HFFc6 (cell line): ENCODE measurements around the gene IQSEC3. TPM values are rescaled to one million over a fixed set of nuclear protein-coding genes. Genes with fewer than 3 reads are reported as not detected.

ENCODE experiments used
- DNase-seq: peaks from one replicate; pipeline ENCODE4 v3.0.0-alpha.2; 2018
- H3K27ac Mint-ChIP-seq: 2 replicates; pipeline ENCODE4 v1.8.0; 2020; ENCODE audit warnings: mild to moderate bottlenecking, mixed read lengths
- H3K27me3 Mint-ChIP-seq: 2 replicates; pipeline ENCODE4 v1.8.0; 2021; ENCODE audit warnings: mild to moderate bottlenecking, moderate library complexity, mixed read lengths; ENCODE audit not compliant: insufficient read depth
- H3K36me3 Mint-ChIP-seq: 2 replicates; pipeline ENCODE4 v1.8.0; 2021; ENCODE audit warnings: low read depth, mixed read lengths
- H3K4me1 Mint-ChIP-seq: 2 replicates; pipeline ENCODE4 v1.8.0; 2020; ENCODE audit warnings: low read depth, mixed read lengths
- H3K4me3 Mint-ChIP-seq: 2 replicates; pipeline ENCODE4 v1.8.0; 2020; ENCODE audit warnings: mild to moderate bottlenecking, moderate library complexity, mixed read lengths
- H3K9me3 Mint-ChIP-seq: 2 replicates; pipeline ENCODE4 v1.8.0; 2020; ENCODE audit warnings: mild to moderate bottlenecking, mixed read lengths
- total RNA-seq, 6 experiments: library from RNA; stranded (reverse); fragmentation: NEBNext Ultra II Directional; extraction: Animal tissue kit (Norgen Biotek cat#: 25700); gene quantifications; 2 replicates in 1 of 6; 3 replicates in 5 of 6; pipeline ENCODE4 v1.2.3, GENCODE V29; 2021
- TF ChIP-seq, protein P1 (sequence below): fragments of 200-600 bp; sonication (generic); IDR thresholded peaks from 2 replicates; pipeline ENCODE4 v1.5.0; 2021; ENCODE audit warnings: antibody characterized with exemption, mild to moderate bottlenecking

IQSEC3 gene
- total RNA-seq, 6 experiments from 2014 or later = not detected

DNA sequence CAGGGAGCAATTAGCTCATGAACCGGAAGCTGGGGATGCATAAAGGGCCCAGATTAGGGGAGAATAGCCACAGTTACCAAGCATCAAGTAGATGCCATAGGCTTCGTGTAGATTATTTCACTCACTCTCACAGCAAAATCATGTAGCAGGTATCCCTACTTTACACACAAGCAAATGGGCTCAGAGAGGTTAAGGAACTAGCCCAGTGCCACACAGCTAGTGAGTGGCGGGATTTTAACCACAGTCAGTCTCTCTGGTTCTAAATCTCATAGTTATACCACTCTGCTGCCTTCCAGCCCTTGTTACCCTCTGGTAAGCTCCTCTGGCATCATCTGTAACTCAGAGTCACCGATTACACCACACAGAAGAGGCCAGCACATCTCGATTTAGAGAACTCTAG, 49.0 kb downstream of the IQSEC3 start:
- no peak for DNase-seq
- TF ChIP-seq, protein P1, sequence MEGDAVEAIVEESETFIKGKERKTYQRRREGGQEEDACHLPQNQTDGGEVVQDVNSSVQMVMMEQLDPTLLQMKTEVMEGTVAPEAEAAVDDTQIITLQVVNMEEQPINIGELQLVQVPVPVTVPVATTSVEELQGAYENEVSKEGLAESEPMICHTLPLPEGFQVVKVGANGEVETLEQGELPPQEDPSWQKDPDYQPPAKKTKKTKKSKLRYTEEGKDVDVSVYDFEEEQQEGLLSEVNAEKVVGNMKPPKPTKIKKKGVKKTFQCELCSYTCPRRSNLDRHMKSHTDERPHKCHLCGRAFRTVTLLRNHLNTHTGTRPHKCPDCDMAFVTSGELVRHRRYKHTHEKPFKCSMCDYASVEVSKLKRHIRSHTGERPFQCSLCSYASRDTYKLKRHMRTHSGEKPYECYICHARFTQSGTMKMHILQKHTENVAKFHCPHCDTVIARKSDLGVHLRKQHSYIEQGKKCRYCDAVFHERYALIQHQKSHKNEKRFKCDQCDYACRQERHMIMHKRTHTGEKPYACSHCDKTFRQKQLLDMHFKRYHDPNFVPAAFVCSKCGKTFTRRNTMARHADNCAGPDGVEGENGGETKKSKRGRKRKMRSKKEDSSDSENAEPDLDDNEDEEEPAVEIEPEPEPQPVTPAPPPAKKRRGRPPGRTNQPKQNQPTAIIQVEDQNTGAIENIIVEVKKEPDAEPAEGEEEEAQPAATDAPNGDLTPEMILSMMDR = no peak
- no peaks in the 10 kb centered on the region for H3K9me3 Mint-ChIP-seq
- no peak overlapping the region for H3K4me3 Mint-ChIP-seq
- H3K36me3 Mint-ChIP-seq = no peaks in the 10 kb centered on the region
- peaks cover 8% of the 10 kb centered on the region for H3K4me1 Mint-ChIP-seq
- peaks cover 60% of the 10 kb centered on the region for H3K27me3 Mint-ChIP-seq
- H3K27ac Mint-ChIP-seq = no peak overlapping the region

DNA sequence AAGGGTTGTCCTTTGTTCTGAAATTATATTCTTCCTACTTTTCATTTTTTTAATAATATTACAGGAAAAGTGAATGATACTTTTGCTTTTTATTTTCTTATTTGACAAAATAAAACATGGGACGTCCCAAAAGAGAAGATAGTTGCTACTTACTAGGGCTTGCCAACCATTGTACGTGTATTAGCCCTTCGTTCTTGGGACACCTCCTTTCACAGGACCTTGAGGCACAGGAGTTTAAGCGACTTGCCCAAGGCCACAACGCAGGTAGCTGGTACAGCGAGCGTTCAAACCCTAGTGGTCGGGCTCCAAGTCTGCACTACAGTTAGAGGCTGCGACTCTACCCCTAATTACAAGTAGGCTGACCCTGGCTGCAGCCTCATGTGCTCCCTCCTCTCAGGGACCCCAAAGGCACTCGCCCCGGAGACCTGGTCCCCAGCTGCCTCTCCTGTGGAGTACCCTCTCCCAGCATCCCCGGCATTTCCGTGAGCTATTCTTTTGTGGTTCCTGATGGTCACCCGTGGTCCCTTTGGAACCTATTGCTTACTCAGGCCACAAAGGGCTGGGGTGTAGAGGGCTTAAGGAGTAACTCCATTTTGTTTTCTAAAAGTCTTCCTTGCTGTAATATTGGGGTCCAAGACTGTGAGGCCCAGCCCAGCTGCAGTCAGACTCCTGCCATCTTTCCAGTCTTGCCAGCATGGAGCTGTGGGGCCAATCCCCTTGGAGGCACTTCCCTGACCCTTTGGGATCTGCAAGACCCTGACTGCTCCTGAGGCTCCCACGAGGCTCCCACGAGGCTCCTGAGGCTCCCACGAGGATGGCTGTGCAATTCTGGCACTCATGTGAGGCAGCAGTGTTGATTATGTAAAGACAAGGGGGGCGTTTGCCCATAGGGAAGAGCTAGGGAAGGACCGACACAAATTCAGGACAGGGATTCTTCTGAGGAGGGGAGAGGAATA, 49.7 kb downstream of the IQSEC3 start:
- TF ChIP-seq, protein P1 = no peak
- Mint-ChIP-seq H3K27ac (no peak overlapping the region), H3K27me3 (peaks cover 54% of the 10 kb centered on the region), H3K4me1 (peaks cover 8% of the 10 kb centered on the region), H3K36me3 (no peaks in the 10 kb centered on the region), H3K4me3 (no peak overlapping the region), H3K9me3 (no peaks in the 10 kb centered on the region)
- DNase-seq = no peak

DNA sequence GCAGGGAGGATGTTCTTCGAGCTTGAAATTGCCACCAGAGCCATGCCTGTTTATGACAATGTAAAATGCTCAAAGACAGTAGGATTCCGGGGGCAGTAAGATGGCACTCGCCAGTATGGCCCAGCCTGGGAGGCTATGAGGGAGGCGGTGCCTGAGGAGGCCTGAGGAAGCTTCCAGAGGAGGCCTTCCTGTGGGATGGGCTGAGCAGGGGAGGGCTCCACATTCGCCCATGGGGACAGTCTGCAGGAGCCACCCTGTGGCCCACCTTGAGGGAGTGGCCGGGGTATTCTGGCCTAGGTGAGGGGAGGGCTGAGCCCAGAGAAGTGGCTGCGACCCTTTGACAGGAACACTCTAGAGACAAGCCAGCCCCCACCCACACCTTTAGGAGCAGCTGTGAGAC, 50.7 kb downstream of the IQSEC3 start:
- no peaks in the 10 kb centered on the region for H3K36me3 Mint-ChIP-seq
- peaks cover 8% of the 10 kb centered on the region for H3K4me1 Mint-ChIP-seq
- no peak for DNase-seq
- no peaks in the 10 kb centered on the region for H3K9me3 Mint-ChIP-seq
- TF ChIP-seq, protein P1 = no peak
- H3K27me3 Mint-ChIP-seq = peaks cover 48% of the 10 kb centered on the region
- no peak overlapping the region for H3K27ac Mint-ChIP-seq
- no peak overlapping the region for H3K4me3 Mint-ChIP-seq

DNA sequence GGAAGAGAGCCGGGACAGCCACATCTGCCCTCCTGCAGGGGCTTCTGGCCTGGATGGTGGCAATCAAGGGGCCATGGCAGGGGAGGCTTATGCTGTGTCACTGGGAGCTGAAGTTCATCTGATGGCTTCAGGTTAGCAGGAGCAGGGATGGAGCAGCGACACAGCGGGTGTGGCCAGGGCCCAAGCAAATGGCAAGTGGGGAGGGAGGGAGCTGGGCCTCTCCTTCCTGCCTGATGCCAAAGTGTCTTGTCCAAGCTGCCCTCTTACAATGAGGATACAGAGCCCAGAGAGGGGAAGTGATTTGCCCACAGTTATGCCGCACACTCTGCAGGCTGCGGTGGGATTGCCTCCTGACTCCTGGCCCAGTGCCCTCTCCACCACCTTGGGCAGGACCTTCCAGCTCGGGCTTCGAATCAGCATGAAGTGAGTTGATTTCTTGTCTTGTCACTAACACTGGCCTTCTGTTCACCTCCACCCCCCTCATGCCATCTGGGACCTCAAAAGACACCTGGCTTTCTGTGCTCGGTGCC, 51.3 kb downstream of the IQSEC3 start:
- Mint-ChIP-seq H3K4me1 (peaks cover 8% of the 10 kb centered on the region), H3K27ac (no peak overlapping the region), H3K27me3 (peaks cover 53% of the 10 kb centered on the region), H3K36me3 (no peaks in the 10 kb centered on the region), H3K4me3 (no peak overlapping the region), H3K9me3 (no peaks in the 10 kb centered on the region)
- DNase-seq = no peak
- TF ChIP-seq, protein P1 = no peak

DNA sequence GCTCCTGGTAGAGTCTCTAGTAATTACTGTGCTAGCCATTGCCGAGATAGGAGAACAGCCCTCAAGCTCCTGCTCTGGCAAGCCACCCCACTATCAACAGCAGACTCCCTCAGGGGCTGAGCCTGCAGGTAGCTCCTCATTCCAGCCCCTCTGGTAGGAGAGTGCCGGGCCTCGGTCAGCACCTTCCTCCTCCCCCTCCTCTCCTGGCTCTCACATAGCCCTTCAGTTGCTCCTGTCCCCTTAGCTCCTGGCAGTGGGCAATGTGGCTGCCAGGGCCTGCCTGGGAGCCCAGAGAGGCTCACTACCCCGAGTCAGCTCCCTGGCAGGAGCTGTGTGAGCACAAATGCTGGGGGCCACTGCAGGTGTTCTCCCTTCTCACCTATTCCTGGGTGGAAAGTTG, 52.0 kb downstream of the IQSEC3 start:
- no peak for DNase-seq
- H3K4me3 Mint-ChIP-seq = no peak overlapping the region
- H3K36me3 Mint-ChIP-seq = no peaks in the 10 kb centered on the region
- no peak overlapping the region for H3K27ac Mint-ChIP-seq
- TF ChIP-seq, protein P1 = no peak
- no peaks in the 10 kb centered on the region for H3K9me3 Mint-ChIP-seq
- peaks cover 3% of the 10 kb centered on the region for H3K4me1 Mint-ChIP-seq
- H3K27me3 Mint-ChIP-seq = peaks cover 48% of the 10 kb centered on the region
